H9 (cell line): ENCODE results near the gene RPA1. TPM values are rescaled to one million over a fixed set of nuclear protein-coding genes. Genes with fewer than 3 reads are reported as not detected.

Experiments used
- DNase-seq: peaks from one replicate; pipeline ENCODE4 v3.0.0-alpha.2; 2017
- H2AFZ ChIP-seq: one replicate; pipeline ENCODE4 v1.6.1; 2013; ENCODE audit warnings: mild to moderate bottlenecking, low read length, control low read depth, moderate library complexity
- H2AK5ac ChIP-seq: 2 replicates; pipeline ENCODE4 v1.6.1; 2013; ENCODE audit warnings: low read length, control low read depth, mixed read lengths; ENCODE audit not compliant: insufficient read length
- H2BK120ac ChIP-seq: one replicate; pipeline ENCODE4 v1.6.1; 2013; ENCODE audit warnings: low read depth, mild to moderate bottlenecking, low read length, control low read depth, inconsistent platforms; ENCODE audit not compliant: poor library complexity, severe bottlenecking
- H2BK12ac ChIP-seq: 2 replicates; pipeline ENCODE4 v1.6.1; 2013; ENCODE audit warnings: low read length, control low read depth, mixed read lengths, low read depth; ENCODE audit not compliant: insufficient read length
- H2BK15ac ChIP-seq: 2 replicates; pipeline ENCODE4 v1.6.1; 2013; ENCODE audit warnings: low read depth, low read length, control low read depth
- H2BK20ac ChIP-seq: one replicate; pipeline ENCODE4 v1.6.1; 2013; ENCODE audit warnings: low read depth, mild to moderate bottlenecking, low read length, control low read depth, inconsistent platforms; ENCODE audit not compliant: poor library complexity, severe bottlenecking
- H2BK5ac ChIP-seq: 2 replicates; pipeline ENCODE4 v1.6.1; 2013; ENCODE audit warnings: low read length, control low read depth, mixed read lengths; ENCODE audit not compliant: insufficient read length
- H3K14ac ChIP-seq: 2 replicates; pipeline ENCODE4 v1.6.1; 2013; ENCODE audit warnings: low read length, control low read depth; ENCODE audit not compliant: insufficient read depth
- H3K18ac ChIP-seq: 2 replicates; pipeline ENCODE4 v1.6.1; 2013; ENCODE audit warnings: low read depth, mild to moderate bottlenecking, mixed read lengths, low read length, control low read depth; ENCODE audit not compliant: insufficient read length
- H3K23ac ChIP-seq: 2 replicates; pipeline ENCODE4 v1.6.1; 2013; ENCODE audit warnings: low read length, control low read depth, mixed read lengths, low read depth; ENCODE audit not compliant: insufficient read length
- H3K23me2 ChIP-seq: 2 replicates; pipeline ENCODE4 v1.6.1; 2013; ENCODE audit warnings: low read depth, mild to moderate bottlenecking, mixed read lengths, low read length, control low read depth; ENCODE audit not compliant: insufficient read length, poor library complexity, severe bottlenecking
- H3K27ac ChIP-seq: 2 replicates; pipeline ENCODE4 v1.5.1; 2013; ENCODE audit warnings: low read length, control low read depth, mixed read lengths, low read depth; ENCODE audit not compliant: insufficient read length
- H3K27me3 ChIP-seq: 2 replicates; pipeline ENCODE4 v1.6.1; 2013; ENCODE audit warnings: low read length, control low read depth, inconsistent platforms; ENCODE audit not compliant: insufficient read depth
- H3K4ac ChIP-seq: 2 replicates; pipeline ENCODE4 v1.6.1; 2013; ENCODE audit warnings: low read depth, mild to moderate bottlenecking, control low read depth, inconsistent platforms, low read length, moderate library complexity
- H3K4me1 ChIP-seq: 2 replicates; pipeline ENCODE4 v1.6.1; 2013; ENCODE audit warnings: low read length, control low read depth, inconsistent platforms; ENCODE audit not compliant: insufficient read depth
- H3K4me2 ChIP-seq: 2 replicates; pipeline ENCODE4 v1.6.1; 2013; ENCODE audit warnings: low read length, control low read depth, mixed read lengths; ENCODE audit not compliant: insufficient read length, insufficient read depth
- H3K56ac ChIP-seq: 2 replicates; pipeline ENCODE4 v1.6.1; 2013; ENCODE audit warnings: low read depth, mild to moderate bottlenecking, mixed read lengths, low read length, control low read depth; ENCODE audit not compliant: insufficient read length
- H3K79me1 ChIP-seq: 2 replicates; pipeline ENCODE4 v1.6.1; 2013; ENCODE audit warnings: low read depth, mild to moderate bottlenecking, moderate library complexity, low read length, control low read depth, inconsistent platforms; ENCODE audit not compliant: insufficient read depth, poor library complexity, severe bottlenecking
- H3K79me2 ChIP-seq: 2 replicates; pipeline ENCODE4 v1.6.1; 2013; ENCODE audit warnings: low read length, control low read depth, inconsistent platforms; ENCODE audit not compliant: insufficient read depth
- H3K9ac ChIP-seq: 2 replicates; pipeline ENCODE4 v1.6.1; 2013; ENCODE audit warnings: low read length, control low read depth, mixed read lengths; ENCODE audit not compliant: insufficient read length; ENCODE audit errors: extremely low read depth
- H3K9me3 ChIP-seq: one replicate; pipeline ENCODE4 v1.6.1; 2013; ENCODE audit warnings: low read depth, low read length, inconsistent platforms; ENCODE audit not compliant: control insufficient read depth
- H3T11ph ChIP-seq: one replicate; pipeline ENCODE4 v1.6.1; 2013; ENCODE audit warnings: mild to moderate bottlenecking, low read length, control low read depth, inconsistent platforms
- H4K20me1 ChIP-seq: one replicate; pipeline ENCODE4 v1.6.1; 2013; ENCODE audit not compliant: control insufficient read depth, insufficient read length, insufficient read depth
- H4K5ac ChIP-seq: 2 replicates; pipeline ENCODE4 v1.6.1; 2013; ENCODE audit warnings: low read depth, mild to moderate bottlenecking, mixed read lengths, low read length, control low read depth; ENCODE audit not compliant: insufficient read length
- H4K8ac ChIP-seq: replicated peaks from 2 replicates; pipeline ENCODE4 v1.6.1; 2013; ENCODE audit warnings: low read length, control low read depth, mixed read lengths, low read depth; ENCODE audit not compliant: insufficient read length
- H4K91ac ChIP-seq: 2 replicates; pipeline ENCODE4 v1.6.1; 2013; ENCODE audit warnings: low read depth, mild to moderate bottlenecking, moderate library complexity, mixed read lengths, low read length, control low read depth; ENCODE audit not compliant: insufficient read length
- H3K27ac Mint-ChIP-seq, 3 experiments: 2 replicates in 2 of 3; 3 replicates in 1 of 3; pipeline ENCODE4 v1.8.0; 2020 to 2021; ENCODE audit warnings: mixed read lengths in 3 of 3, mild to moderate bottlenecking in 1 of 3, moderate library complexity in 1 of 3
- H3K27me3 Mint-ChIP-seq: 2 replicates; pipeline ENCODE4 v1.8.0; 2021; ENCODE audit warnings: low read depth, mild to moderate bottlenecking, moderate library complexity, mixed read lengths
- H3K36me3 Mint-ChIP-seq, 3 experiments: 2 replicates in 2 of 3; 3 replicates in 1 of 3; pipeline ENCODE4 v1.8.0; 2020 to 2021; ENCODE audit warnings: low read depth in 3 of 3, mixed read lengths in 3 of 3; ENCODE audit not compliant: insufficient read depth in 1 of 3
- H3K4me1 Mint-ChIP-seq, 2 experiments: 2 replicates each; pipeline ENCODE4 v1.8.0; 2020; ENCODE audit warnings: mixed read lengths in 2 of 2
- H3K4me3 Mint-ChIP-seq, 2 experiments: 2 replicates in 1 of 2; 3 replicates in 1 of 2; pipeline ENCODE4 v1.8.0; 2020 to 2021; ENCODE audit warnings: mild to moderate bottlenecking in 2 of 2, mixed read lengths in 2 of 2, moderate library complexity in 1 of 2
- H3K9me3 Mint-ChIP-seq, 2 experiments: 2 replicates in 1 of 2; 3 replicates in 1 of 2; pipeline ENCODE4 v1.8.0; 2020; ENCODE audit warnings: mild to moderate bottlenecking in 2 of 2, mixed read lengths in 2 of 2, moderate library complexity in 1 of 2
- CTCF ChIP-seq: fragments of 200-600 bp; sonication (generic); conservative IDR thresholded peaks from 3 replicates; pipeline ENCODE4 v1.8.0; 2021; ENCODE audit warnings: antibody characterized with exemption, mild to moderate bottlenecking
- WGBS: extraction: QIAGEN DNeasy Blood & Tissue Kit; methylation state at CpG from one replicate; pipeline ENCODE4 v1.1.7; 2013; ENCODE audit warnings: missing lambda C conversion rate, low lambda C conversion rate, mixed read lengths; ENCODE audit not compliant: insufficient read length; ENCODE audit errors: extremely low coverage; 5-methylcytosine and 5-hydroxymethylcytosine counted together
- total RNA-seq: library from RNA; stranded (reverse); gene quantifications from 2 replicates; pipeline ENCODE4 v1.2.1, GENCODE V29; 2021

RPA1 gene
- total RNA-seq, 1 experiment from 2014 or later: 215 TPM

GRCh38 chr17:1870592-1870991, 40.8 kb downstream of the RPA1 start:
- no peak overlapping the region for H4K5ac ChIP-seq
- no peak for TF ChIP-seq CTCF
- H3K18ac ChIP-seq: no peak overlapping the region
- no peak overlapping the region for H4K8ac ChIP-seq
- no peak overlapping the region for H3K56ac ChIP-seq
- H3K27me3 Mint-ChIP-seq: no peaks in the 10 kb centered on the region
- H3K27ac Mint-ChIP-seq: no peak overlapping the region
- no peaks in the 10 kb centered on the region for H3K4me1 ChIP-seq
- H3K36me3 Mint-ChIP-seq: peaks cover 2 to 65% (median 50%) of the 10 kb centered on the region in 3 experiments; a peak in 6 of 7 replicates
- H3K4ac ChIP-seq: no peak overlapping the region
- H3K79me1 ChIP-seq: peaks cover 2% of the 10 kb centered on the region
- H2AFZ ChIP-seq: no peak overlapping the region
- H3K27ac ChIP-seq: no peak overlapping the region
- no peak overlapping the region for H2BK12ac ChIP-seq
- WGBS: no CpG with 5 or more reads among the region's 3 CpGs
- H3T11ph ChIP-seq: no peak overlapping the region
- H3K79me2 ChIP-seq: no peaks in the 10 kb centered on the region
- no peak overlapping the region for H3K23ac ChIP-seq
- H2BK15ac ChIP-seq: no peak overlapping the region
- H3K9me3 ChIP-seq: no peaks in the 10 kb centered on the region
- no peak overlapping the region for H2AK5ac ChIP-seq
- no peak overlapping the region for H3K9ac ChIP-seq
- H3K4me1 Mint-ChIP-seq: no peaks in the 10 kb centered on the region
- no peak overlapping the region for H3K4me2 ChIP-seq
- no peak overlapping the region for H2BK120ac ChIP-seq
- no peak overlapping the region for H3K4me3 Mint-ChIP-seq
- no peaks in the 10 kb centered on the region for H3K23me2 ChIP-seq
- no peaks in the 10 kb centered on the region for H3K9me3 Mint-ChIP-seq
- H4K91ac ChIP-seq: no peak overlapping the region
- H2BK20ac ChIP-seq: no peak overlapping the region
- no peak for DNase-seq
- no peaks in the 10 kb centered on the region for H4K20me1 ChIP-seq
- H3K14ac ChIP-seq: no peak overlapping the region
- no peak overlapping the region for H2BK5ac ChIP-seq
- no peaks in the 10 kb centered on the region for H3K27me3 ChIP-seq
